Psoas muscle (tissue), 8 donors: Measurements from ENCODE around the gene ZBTB43. TPM values are rescaled to one million over a fixed set of nuclear protein-coding genes. Genes with fewer than 3 reads are reported as not detected.

Source experiments
- ATAC-seq, 4 donors: fragments of 200-7000 bp; cut with Tn5 transposase; one replicate each; pipeline ENCODE4 v1.9.1; 2020; ENCODE audit warnings: moderate library complexity in 3 of 4, mild to moderate bottlenecking in 2 of 4
- DNase-seq, 2 donors: peaks; one replicate each; pipeline ENCODE4 v3.0.0-alpha.2; 2020
- H3K27ac ChIP-seq: fragments of 200-600 bp; one replicate; pipeline ENCODE4 v1.8.0; 2022
- H3K27me3 ChIP-seq, 3 donors: fragments of 200-600 bp in 1 of 3; one replicate each; pipeline versions ENCODE4 v1.6.1 to v1.8.0; 2013 to 2022; ENCODE audit warnings: low read length in 2 of 3, mild to moderate bottlenecking in 2 of 3, moderate library complexity in 1 of 3; ENCODE audit not compliant: insufficient read depth in 3 of 3
- H3K36me3 ChIP-seq, 2 donors: fragments of 200-600 bp in 1 of 2; one replicate each; pipeline versions ENCODE4 v1.6.1 to v1.8.0; 2013 to 2022; ENCODE audit warnings: low read depth in 1 of 2, mild to moderate bottlenecking in 1 of 2, moderate library complexity in 1 of 2; ENCODE audit not compliant: insufficient read depth in 1 of 2
- H3K4me1 ChIP-seq: fragments of 200-600 bp; one replicate; pipeline ENCODE4 v1.8.0; 2022
- H3K4me3 ChIP-seq: fragments of 200-600 bp; one replicate; pipeline ENCODE4 v1.8.0; 2022; ENCODE audit warnings: mild to moderate bottlenecking
- H3K9me3 ChIP-seq: fragments of 200-600 bp; one replicate; pipeline ENCODE4 v1.8.0; 2022
- WGBS, 3 donors: extraction: QIAGEN DNeasy Blood & Tissue Kit; methylation state at CpG; one replicate each; pipeline versions ENCODE4 v1.1.6 to v1.1.7; 2013; 5-methylcytosine and 5-hydroxymethylcytosine counted together
- intact Hi-C, 2 donors: fragments of 100-400 bp; cut with DNase I; formaldehyde crosslinking; loops; one replicate each; pipeline versions ENCODE4 v1.11.0 to v1.14.2; 2022
- polyA plus RNA-seq, 3 donors: library from polyadenylated mRNA; stranded (reverse); fragments of 200-250 nt; gene quantifications; one replicate each; pipeline ENCODE4 v1.2.3, GENCODE V29; 2013
- total RNA-seq, 4 donors: library from RNA; stranded (reverse); fragmentation: NEBNext Ultra II Directional in 2 of 4; extraction: Animal tissue kit (Norgen Biotek cat#: 25700) in 2 of 4; gene quantifications; one replicate each; pipeline versions ENCODE4 v1.2.1 to v1.2.4, GENCODE V29; 2021 to 2023
- TF ChIP-seq, protein P1 (sequence below): fragments of 200-600 bp; IDR thresholded peaks from one replicate; pipeline ENCODE4 v1.8.0; 2022; ENCODE audit warnings: antibody characterized with exemption
- donor health status: healthy with polysubstance abuse.
- donor health status: DM: no; HTN: no; CAD: no; lungs with moderate emphysema.
- donor health status: Bipolar disorder and iron deficiency.
- donor health status: healthy.
- donor health status: DM: yes; HTN: yes; CAD: no.
- donor health status: DM: no; HTN: no; CAD: no.
- donor health status: DM: no; HTN: no; CAD: no.
- donor health status: DM: yes; HTN: yes; CAD: no.

Gene ZBTB43
- total and polyA plus RNA-seq, 7 donors = 19.5 to 98.3 (median 48.2) TPM

DNA sequence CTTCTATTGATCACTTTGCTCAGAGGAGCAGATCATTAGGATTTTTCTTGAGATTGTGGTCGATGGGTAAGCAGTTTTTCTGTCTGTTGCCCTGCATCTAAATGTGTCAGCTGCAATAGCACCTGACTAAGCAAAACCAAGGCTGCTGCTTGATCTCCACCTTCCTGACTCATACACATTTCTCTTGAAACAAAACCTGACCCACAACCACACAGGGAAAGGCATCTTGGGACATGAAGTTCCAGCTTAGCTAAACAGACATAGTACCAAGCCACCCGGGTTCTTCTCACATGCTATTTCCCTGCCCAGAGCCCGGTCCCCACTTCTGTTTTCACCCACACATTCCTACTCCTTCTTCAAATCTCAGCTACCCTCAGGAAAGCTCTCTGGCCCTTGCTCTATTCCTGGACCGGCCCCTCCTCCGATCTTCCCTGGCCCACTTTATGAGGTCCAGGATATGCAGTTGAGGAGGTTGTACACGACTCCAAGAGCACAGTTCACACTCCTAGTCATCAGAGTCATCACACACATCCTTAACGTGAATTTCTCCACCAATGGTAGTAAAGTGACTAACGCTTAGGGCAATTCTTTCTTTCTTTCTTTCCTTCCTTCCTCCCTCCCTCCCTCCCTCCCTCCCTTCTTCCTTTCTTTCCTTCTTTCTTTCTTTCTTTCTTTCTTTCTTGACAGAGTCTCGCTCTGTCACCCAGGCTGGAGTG, 16.0 kb upstream of the ZBTB43 start:
- TF ChIP-seq, protein P1, sequence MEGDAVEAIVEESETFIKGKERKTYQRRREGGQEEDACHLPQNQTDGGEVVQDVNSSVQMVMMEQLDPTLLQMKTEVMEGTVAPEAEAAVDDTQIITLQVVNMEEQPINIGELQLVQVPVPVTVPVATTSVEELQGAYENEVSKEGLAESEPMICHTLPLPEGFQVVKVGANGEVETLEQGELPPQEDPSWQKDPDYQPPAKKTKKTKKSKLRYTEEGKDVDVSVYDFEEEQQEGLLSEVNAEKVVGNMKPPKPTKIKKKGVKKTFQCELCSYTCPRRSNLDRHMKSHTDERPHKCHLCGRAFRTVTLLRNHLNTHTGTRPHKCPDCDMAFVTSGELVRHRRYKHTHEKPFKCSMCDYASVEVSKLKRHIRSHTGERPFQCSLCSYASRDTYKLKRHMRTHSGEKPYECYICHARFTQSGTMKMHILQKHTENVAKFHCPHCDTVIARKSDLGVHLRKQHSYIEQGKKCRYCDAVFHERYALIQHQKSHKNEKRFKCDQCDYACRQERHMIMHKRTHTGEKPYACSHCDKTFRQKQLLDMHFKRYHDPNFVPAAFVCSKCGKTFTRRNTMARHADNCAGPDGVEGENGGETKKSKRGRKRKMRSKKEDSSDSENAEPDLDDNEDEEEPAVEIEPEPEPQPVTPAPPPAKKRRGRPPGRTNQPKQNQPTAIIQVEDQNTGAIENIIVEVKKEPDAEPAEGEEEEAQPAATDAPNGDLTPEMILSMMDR = no peak
- Histone ChIP-seq H3K27me3 (no peaks in the 10 kb centered on the region), H3K27ac (peak overlapping the region; percentile 79), H3K9me3 (no peaks in the 10 kb centered on the region), H3K36me3 (no peaks in the 10 kb centered on the region), H3K4me1 (peaks cover 27% of the 10 kb centered on the region), H3K4me3 (no peak overlapping the region)
- DNase-seq = no peak
- intact Hi-C loops = no loop called here
- peak; percentile 74 to 79 (median 76) for ATAC-seq
- WGBS, 3 donors = 54 to 65% (median 54%) methylated on average over 8 to 9 of the region's 9 CpGs

DNA sequence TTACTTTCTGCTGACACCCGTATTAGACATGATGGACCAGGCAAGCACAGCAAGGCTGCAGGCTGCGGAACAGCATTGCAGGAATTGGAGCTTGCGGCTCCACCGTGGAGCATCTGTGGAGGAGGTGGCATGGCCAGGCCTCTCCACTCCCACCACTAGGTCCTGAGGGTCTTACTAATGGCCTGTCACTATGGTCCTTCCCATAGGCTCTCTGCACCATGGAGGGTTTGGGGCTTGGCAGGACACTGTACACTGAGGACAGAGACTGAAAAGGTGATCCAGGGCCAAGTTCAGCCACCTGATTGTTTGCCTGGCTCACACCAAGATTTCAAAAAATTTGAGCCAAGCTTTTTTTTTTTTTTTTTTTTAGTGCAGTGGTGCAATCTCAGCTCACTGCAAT, 14.3 kb upstream of the ZBTB43 start:
- ATAC-seq = peak in 1 of 4 donors; percentile 8
- Histone ChIP-seq H3K4me3 (no peak overlapping the region), H3K36me3 (no peaks in the 10 kb centered on the region), H3K27me3 (no peaks in the 10 kb centered on the region), H3K9me3 (no peaks in the 10 kb centered on the region), H3K27ac (peak overlapping the region; percentile 88), H3K4me1 (peaks cover 18% of the 10 kb centered on the region)
- intact Hi-C loops = no loop called here
- 76 to 83% (median 77%) methylated on average over 4 of the region's 4 CpGs for WGBS, 3 donors
- TF ChIP-seq, protein P1 = no peak
- DNase-seq = no peak

DNA sequence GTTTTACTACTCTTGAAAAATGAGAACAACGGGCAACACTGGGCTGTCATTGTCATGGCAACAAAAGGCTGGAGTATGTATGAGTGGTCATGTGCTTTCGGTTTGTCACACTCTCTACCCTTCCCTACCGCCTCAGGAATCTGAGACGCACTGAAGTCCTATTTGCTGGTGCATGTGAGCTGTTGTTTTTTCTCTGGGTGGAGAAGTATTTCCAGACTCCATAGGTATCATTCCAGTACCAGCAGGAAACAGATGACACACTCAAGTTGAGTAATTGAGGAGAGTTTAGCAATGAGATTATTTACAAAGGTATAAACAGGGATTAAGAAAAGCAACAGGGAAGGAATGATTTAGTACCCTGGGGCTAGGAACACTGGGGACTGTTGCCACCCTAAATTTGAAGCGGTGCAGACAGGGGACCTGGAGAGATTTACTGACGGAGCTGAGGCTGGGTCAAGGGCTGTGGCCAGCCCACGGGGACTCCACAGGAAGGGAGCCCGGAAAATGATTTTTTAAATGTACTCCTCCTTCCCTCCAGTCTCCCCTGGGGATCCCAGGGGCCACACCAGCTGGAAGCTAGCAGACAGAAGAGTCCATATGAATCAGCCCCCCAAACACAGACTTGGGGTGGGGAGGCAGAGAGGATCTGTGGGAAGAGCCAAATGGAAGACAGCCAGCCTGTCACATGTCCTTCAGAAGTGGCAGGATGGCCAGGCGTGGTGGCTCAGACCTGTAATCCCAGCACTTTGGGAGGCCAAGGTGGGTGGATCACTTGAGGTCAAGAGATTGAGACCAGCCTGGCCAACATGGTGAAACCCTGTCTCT, 13.2 kb upstream of the ZBTB43 start:
- Histone ChIP-seq H3K9me3 (no peaks in the 10 kb centered on the region), H3K4me3 (no peak overlapping the region), H3K4me1 (peaks cover 18% of the 10 kb centered on the region), H3K36me3 (no peaks in the 10 kb centered on the region), H3K27ac (peak overlapping the region; percentile 88), H3K27me3 (no peaks in the 10 kb centered on the region)
- WGBS, 3 donors = 20 to 27% (median 23%) methylated on average over 9 of the region's 9 CpGs
- DNase-seq = no peak
- TF ChIP-seq, protein P1 = no peak
- ATAC-seq = peak; percentile 77 to 86 (median 84)
- intact Hi-C loops = no loop called here

DNA sequence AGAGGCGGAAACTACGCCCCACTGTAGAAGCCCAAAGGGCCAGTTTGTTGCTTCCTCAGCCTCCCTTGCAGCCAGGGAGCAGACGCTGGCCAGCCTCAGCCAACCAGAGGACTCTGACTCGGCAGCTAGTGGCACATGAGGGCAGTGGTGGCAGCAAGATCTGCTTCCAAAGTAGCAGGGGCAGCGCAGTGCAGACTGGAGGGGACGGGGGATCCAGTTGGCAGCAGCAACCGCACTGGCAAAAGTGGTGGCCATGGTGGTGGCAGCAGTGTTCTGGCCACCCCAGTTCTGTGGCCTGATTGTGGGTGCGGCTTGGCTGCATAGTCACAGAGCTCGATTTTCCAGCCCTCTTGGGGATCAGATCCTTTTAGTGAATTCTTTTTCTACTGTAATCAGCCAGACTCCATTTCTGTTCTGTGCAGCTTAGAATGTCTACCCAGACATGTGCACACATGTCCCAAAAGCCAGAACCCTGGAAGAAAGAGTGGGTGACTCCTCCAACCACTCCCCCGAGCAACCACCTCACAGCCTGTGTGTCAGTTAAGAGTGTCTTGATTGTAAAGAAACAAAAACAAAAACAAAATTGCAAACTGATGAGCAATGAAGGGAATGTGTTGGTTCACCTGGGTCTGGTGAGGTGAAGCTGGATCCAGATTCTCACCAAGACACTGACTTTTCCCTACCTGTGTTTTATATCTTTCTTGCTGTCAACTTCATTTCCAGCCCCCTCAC, 11.0 kb upstream of the ZBTB43 start:
- intact Hi-C loops = no loop called here
- 69 to 72% (median 70%) methylated on average over 10 of the region's 10 CpGs for WGBS, 3 donors
- TF ChIP-seq, protein P1 = no peak
- no peaks in the 10 kb centered on the region for H3K9me3 ChIP-seq
- no peaks in the 10 kb centered on the region for H3K27me3 ChIP-seq
- no peaks in the 10 kb centered on the region for H3K36me3 ChIP-seq
- DNase-seq (no peak), ATAC-seq (no peak)
- H3K27ac ChIP-seq = no peak overlapping the region
- H3K4me3 ChIP-seq = no peak overlapping the region
- H3K4me1 ChIP-seq = peaks cover 7% of the 10 kb centered on the region
